HCEC 1CT (cell line): ENCODE measurements around the gene DDA1.
"Not testable (repeated sequence)": the region's sequence is repeated elsewhere in the genome, so short reads cannot be mapped to it uniquely, and the experiment has no call there.

Experiments
- DNase-seq: peaks from one replicate; pipeline ENCODE4 v3.0.0-alpha.2; 2017

Gene DDA1

DNA sequence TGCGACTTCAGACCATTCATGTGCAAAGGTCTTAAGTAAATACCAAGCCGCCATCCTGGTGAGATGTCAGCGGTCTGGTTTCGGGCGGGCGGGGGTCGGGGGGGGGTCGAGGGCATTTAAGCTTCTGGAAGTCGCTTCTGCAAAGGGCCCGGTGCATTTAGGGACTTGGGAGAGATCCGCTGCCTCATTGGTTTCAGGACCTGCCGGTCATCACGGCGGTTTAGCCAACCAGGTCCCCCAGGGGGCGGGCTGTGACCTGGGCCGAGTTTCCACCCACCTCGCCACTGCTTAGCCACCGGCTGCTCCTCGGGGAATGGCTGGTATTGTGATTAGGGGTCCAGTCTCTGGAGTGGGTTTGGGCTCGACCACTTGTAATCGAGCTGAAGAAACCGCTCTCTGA, 19.9 kb upstream of the DDA1 start:
- peak; percentile 41 for DNase-seq

DNA sequence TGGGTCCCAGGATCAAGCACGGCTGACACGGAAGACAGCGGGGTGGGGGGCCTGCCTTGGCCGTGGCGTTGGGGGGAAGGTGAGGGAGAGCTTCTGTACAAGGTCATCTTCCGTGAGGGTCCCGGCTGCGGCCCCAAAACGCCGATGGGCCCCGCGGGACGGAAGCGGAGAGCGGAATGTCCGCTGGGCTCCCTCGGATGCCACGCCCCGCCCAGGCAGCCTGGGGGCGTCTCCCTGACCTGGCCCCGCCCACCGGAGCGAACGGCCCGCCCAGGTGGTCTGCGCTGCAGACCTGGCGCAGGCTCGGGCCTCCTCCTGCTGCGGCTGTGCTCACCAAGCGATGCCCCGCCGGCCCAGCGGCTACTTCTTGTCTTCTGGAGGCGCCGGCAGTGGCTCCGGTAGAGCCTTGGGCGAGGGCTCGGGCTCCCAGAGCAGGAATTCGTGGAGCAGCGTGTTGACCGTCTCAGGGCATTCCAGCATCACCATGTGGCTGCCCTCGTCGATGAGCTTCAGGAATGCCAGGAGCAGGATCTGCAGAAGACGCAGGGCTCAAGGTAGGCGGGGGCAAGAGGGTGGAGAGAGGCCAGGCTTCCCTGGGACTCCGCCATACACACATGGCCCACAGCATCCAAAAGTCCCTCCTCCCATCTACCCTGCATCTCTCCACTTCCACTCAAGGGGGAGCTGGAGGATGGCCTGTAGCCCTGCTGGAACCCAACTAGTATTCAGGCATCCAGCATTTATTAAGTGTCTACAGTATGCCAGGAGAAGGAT, 16.9 kb upstream of the DDA1 start:
- DNase-seq, result peak; percentile 85

DNA sequence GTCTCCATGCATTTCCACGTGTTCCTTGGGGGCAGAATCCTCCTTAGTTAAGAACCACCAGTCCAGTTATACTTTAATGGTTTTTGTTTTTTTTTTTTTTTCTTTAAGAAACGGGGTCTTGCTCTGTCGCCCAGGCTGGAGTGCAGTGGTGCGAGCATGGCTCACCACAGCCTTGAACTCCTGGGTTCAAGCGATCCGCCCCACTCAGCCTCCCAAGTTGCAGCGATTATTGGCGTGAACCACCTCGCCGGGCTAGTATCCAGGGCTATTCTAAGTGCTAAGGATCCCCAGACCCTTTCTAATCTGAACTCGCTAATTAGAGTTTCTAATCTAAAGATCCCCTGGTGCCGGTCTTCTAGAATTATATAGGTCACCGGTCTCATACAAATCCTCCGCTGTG, 15.8 kb upstream of the DDA1 start:
- no peak for DNase-seq

DNA sequence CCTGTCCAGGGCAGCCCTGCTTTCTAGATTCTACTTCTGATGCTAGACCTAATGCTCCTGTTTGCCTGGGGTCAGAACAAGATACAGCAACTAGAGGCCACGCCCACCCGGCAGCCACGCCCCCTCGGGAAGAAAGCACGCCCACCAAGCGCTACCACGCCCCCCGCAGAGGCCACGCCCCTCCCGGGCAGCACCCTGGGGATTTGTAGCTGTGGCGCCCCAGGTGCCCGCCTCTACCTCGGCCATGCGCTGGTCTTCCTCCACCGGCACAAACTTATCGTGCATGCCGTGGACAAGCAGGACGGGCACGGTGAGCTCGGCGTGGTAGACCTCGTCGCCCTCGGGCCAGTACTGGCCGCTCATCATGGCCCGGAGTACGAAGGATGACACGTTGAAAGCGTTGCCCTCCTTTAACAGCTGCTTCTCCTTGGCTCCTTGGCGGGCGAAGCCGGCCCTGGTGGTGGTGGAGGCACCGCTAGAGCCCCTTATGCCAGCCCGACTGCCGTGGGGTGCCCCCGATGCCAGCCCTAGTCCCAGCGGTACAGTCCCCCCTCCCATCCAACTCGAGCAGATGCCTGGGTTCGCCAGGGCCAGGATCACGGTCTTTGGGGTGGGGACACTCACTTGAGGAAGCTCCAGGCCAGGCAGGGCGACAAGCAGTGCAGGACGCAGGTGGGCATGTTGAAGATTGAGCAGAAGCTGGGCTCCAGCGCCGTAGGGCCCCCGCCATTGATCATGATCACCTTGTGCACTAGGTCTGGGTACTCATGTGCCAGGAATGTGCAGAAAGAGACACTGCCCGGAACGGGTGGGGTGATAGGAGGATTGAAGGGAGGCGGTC, 15.1 kb upstream of the DDA1 start:
- DNase-seq, result no peak

DNA sequence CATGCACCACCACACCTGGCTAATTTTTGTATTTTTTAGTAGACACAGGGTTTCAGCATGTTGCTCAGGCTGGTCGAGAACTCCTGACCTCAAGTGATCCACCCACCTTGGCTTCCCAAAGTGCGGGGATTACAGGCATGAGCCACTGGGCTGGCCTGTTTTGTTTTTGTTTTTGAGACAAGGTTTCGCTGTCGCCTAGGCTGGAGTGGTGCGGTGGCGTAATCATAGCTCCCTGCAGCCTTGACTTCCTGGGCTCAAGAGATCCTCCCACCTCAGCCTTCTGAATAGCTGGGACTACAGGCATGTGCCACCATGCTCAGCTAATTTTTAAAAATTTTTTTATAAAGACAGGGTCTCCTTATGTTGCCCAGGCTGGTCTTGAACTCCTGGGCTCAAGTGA, 13.8 kb upstream of the DDA1 start:
- DNase-seq, result not testable (repeated sequence)

DNA sequence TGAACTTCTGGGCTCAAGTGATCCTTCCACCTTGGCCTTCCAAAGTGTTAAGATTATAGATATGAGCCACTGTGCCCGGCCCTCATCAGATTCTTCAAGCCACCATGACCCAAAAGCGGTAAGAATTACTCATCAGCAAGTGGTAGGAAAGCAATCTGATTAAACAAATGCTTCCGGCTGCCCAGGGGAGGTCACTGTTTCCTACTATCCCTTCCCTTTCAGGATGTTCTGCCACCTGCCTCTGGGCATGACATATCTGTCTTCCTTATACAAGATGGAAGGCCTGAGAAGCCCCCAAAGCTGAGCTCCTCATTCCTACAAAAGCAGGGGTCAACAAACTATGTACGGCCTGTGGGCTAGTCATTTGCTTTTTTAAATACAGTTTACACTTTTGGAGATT, 13.1 kb upstream of the DDA1 start:
- DNase-seq, result peak; percentile 62

DNA sequence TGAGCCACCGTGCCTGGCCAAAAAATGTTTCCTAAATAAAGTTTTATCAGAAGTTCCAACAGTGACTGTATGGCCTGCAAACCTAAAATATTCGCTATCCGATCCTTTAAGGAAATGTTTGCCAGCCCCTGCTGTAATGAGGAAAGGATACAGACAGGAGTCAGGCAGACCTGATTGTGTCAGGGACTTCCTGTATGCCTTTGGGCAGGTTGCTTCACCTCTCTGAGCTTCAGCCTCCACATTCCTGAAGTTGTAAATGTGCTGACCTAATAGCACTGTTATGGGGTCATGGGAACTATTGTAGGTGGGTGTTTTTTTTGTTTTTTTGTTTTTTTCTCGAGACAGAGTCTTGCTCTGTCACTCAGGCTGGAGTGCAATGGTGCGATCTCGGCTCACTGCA, 12.4 kb upstream of the DDA1 start:
- no peak for DNase-seq

DNA sequence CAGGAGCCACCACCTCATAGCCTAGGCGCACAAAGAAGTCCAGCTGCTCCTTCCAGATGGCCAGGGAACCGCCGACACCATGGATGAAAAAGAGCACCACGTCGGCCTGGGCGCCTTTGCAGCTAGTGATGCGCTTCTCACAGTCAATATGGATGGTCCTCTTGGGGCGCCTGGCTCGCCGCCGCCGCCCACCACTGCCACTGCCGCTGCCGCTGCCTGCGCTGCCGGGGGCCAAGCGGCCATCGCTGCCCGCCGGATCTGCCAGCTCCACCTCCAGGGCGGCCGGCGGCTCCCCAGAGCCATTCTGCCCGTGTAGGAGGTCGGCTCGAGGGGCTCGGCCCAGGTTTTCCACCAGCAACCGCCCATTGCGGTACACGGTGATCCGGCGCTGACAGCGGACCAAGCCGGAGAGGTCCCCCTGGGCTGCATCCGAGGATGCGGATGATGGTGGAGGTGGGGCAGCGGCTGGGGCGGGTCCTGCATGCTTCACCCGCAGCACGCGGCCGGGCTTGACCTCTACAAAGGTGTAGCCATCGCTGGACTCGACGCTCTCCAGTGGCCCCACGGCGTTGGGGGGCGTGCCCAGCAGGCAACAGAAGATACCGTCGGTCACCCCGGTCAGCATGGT, 8.3 kb upstream of the DDA1 start:
- DNase-seq, result no peak

DNA sequence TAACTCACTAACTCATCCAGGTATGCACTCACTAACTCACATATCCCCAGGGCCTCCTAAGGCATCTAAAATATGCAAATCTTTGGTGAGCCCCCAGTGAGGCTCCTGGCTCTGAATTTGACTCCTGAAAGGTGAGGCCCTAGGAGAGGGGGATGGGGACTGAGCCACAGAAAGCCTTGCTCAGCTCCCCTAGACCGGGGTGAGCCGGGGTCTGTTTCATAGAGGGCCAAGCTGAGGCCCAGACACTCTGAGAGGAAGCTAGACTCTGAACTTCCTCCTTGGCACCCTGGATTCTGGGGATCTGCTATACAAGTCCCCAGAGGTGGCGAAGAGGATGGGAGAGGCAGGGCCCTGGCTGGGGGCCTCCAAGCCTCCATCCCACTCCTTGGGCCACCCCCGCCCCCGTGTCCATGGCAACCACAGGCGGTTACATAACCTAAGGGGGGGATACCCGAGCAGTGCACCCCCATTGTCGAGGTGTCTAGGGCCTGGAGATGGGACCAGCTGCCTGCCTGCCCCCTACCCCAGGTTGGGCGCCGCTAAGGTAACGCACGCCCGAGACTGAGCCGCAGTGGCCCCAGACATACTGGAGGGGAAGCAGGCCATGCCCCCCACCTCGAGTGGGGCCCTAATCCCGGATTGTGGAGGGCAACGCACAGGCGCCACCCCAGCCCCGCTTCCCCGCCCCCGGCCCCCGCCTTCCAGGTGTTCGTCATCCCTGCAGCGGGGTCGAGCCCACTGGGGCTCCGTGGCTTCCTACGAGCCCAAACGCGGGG, 6.8 kb upstream of the DDA1 start:
- no peak for DNase-seq

DNA sequence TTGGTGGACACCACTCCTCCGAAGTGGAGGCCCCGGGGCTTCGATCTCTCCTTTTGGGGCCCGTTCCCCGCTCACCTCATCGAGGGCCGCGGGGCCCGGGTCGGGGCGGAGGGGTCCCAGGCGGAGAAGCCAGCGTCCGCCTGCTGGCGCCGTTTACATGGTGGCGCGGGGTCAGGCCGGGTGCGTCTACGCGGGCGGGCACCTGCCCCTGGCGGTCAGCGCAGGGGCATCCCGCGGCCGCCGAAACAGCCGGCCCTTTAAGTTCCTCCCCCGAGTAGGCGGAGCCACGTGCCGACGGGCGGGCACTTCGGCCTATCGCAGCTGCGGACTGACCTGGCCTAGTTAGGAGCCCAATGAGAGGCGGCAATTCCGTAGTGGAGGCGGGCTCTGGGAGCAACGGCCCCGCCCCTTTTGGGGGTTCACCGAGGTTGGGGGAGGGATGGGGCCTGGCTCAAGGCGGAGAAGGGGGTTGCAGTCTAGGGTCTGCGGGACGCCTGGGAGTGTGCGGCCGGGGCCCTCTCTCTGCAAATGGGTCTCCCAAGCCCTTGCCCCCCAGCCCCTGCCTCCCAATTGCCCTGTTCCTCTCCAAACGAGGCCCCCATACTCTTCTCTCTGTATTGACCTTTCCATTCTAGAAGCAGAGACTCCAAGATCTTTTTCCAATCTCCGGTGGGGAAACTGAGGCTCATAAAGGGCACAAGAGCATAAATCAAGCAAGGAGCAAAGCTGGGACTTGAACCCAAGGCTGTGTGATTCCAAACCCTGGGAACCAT, 6.0 kb upstream of the DDA1 start, which contains the start of gene ABHD8:
TSS of gene ABHD8 (minus strand) at position 259 of the 773 bp plus-strand sequence. CDS start 1,809 bp downstream, outside the sequence.
- peak; percentile 94 for DNase-seq

DNA sequence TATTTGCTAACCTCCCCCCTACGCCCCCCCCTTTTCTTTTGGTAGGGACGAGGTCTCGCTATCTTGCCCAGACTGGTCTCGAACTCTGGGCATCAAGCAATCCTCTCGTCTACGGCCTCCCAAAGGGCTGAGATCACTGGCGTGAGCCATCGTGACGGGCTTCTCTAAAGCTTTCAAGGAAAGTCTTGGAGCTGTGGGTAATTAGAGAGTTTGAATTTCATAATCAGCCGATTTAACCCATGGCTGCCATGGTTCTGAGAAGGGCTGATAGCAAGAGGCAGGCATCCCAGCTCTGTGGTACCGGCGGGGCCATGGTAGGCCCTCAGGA, 5.5 kb upstream of the DDA1 start:
- no peak for DNase-seq

DNA sequence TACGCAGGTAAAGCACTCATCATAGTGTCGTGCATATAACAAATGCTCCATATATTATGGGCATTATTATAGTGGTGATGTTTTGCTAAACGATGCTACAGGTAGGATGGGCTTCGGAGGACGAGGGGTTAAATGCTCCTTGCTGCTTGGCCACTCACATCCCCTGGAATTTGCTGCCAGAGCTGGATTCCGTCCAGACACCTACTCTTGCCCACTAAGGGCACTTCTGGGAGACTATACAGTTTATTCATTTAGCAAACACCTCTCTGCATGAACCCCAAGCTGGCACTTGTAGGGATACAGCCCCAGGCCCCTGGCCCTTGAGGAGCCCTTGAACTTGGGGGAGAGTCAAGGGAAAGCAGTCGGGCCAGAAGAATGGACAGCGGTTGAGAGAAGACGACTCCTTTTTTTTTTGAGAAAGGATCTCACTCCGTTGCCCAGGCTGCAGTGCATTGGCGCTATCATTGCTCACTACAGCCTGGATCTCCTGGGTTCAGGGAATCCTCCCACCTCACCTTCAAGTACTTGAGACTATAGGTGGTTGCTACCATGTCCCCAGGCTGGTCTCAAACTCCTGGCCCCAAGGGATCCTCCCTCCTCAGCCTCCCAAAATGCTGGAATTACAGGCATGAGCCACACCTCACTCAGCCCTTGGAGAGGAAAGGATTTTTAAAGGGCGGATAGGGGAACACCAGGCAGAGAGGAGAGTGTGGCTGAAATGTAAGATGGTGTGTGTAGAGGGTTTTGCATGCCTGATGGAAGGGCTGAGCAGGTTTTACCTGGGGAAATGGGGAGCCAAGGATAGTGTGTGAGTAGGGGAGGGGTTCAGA, 4.8 kb upstream of the DDA1 start:
- DNase-seq, result no peak

DNA sequence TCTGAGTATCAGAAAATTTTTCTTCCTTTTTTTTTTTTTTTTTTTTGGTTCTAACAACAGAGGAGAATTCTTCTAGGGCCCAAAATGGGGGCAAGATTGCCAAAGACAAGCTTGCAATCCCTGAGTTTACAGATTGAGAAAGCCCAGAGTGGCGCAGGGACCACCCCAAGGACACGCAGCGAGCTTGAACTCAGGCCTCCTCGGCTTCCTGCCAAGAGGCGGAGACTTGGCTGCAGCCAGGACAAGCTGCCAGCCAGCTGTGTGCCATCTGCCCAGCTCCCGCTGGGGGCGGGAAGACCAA, 4.2 kb upstream of the DDA1 start:
- no peak for DNase-seq

DNA sequence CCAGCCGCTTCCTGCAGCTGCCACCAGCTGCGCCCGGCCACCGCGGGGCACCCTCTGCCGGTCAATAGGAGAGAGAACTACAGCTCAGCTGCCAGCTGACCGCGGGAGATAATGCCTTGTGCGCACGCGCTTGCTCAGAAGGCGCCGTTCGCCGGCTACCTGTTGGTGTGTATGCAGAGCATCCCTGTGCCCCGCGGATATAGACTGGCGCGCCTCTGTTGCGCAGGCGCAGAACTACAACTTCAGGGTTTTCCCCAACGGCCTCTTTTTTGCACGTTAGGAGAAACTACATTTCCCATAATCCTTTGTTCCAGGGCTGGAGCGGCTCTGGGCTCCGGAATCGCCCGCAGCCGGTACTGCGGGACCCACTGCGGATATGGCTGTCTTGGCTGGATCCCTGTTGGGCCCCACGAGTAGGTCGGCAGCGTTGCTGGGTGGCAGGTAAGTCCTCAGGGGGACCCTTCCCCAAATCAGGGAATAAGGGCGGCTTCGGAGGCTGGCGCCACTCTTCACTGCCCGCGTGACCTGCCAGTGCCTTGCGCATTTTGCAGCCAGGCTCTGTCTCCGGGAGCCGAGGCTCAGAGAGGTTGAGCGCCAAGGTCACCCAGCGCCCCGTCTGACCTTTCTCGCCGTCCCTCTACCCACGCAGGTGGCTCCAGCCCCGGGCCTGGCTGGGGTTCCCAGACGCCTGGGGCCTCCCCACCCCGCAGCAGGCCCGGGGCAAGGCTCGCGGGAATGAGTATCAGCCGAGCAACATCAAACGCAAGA, 3.7 kb upstream of the DDA1 start, which contains the start of gene MRPL34:
TSS of gene MRPL34 (plus strand) at position 356 of the 768 bp plus-strand sequence. CDS start at position 377, 21 bp downstream.
- peak; percentile 99 for DNase-seq

DNA sequence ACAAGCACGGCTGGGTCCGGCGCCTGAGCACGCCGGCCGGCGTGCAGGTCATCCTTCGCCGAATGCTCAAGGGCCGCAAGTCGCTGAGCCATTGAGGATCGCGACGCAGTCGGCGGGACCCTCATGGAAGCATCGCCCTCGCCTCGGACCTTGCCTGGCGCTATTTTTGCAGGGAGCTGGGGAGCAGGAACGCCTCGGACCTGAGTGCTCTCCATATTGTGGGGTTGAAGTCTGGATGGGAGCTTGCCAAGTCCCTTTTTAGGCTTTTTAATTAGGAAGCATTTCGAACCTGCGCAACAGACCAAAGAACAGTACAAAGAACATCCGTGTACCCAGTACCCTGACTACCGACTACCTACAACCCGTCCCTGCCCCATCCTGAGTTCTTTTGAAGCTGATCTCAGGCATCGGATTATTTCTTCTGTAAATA, 3.1 kb upstream of the DDA1 start:
- no peak for DNase-seq

DNA sequence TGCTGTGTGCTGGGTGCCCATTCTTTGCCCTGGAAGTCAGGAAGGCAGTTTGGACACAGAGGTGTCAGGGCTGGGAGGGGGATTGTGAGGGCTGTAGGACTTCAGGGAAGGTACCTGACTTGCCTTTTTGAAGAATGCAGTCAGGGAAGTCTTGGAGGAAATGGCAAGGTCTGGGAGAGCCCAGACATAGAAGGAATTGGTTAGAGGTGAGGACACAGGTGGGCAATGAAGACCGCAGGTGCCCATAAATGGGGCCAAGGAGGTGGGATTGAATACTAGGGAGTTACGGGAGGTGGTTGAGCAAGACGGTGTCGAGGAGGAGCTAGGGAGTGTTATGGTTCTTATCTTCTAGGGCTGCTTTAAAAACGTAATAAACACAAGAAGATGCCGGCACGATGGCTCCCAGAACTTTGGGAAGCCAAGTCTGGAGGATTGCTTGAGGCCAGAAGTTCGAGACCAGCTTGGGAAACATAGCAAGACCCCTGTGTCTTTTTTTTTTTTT, 1.4 kb upstream of the DDA1 start:
- no peak for DNase-seq

DNA sequence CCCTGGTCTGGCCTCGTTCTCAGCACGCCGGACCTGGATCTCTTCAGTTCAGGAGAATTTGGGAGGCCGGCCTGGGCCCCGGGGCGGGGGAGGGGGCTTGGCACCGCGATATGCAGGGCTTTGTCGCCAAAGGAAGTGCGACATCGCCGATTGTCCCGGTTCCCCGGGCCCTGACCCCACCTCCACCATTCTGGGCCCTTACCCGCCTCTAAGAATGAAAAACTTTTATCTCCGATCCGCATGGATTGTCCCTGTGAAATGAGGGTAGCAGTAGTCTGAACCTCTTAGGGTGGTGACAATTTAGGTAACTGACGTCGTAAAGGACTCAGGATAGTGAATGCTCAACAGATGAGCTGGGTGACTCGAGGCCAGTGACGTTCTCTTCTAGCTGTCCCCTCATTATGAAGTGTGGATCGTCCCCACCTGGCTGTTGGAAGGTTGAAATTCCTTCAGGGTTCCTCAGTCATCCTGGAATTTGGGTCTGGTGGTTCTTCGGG, 650 bp downstream of the DDA1 start:
- DNase-seq, result no peak

DNA sequence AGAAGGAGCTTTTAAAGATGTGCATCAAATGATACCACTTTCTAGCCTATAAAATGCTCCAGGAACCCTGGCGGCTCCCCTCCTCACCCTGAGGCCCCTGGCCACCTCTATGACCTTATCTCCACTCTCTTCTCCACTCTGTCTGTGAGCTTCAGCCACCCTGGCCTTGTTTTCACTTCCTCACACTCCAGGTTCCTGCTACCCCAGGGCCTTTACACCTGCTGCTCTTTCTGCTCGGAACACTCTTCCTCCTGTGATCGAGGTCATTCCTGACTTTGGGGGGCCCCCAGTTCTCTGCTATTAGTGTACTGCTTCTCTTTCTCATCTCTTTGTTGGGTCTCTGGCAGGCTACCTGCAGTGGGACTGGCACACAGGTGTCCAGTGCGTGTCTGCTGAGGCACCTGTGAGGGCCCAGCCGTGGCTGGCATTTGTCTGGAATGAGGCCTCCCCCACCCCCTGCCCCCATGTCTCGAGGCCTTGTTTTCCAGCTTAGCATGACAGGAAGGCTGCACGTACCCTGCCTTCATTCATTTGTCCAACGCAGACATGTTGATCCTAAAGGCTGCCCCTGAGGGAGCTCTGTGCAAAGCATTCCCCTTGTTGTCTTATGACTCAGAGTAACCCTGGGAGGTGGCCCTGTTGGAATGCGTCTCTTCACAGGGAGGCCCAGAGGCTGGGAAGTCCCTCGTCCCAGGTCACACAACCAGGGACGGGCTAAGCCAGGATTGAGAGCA, 2.3 kb downstream of the DDA1 start:
- peak; percentile 47 for DNase-seq
